ENCODE data around the gene C4BPA.

Gene C4BPA

DNA sequence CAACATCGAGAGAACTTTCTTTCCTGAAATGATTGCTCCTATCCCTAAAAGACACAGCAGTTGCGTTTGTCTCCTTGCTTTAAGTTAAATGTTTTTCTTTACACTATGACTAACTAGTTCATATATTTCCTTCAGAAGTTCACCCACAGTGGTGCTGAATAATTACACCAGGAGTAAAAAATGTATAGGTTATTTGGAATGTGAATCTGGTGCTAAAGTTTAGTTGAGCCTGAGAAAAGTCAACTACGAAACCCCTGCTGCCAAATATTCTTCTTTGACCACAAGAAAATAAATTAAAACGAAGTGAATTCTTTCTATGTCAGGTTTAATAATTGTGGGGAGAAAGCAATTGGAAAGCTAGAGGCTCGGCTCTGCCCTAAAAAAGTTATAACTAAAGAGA, 52.8 kb downstream of the C4BPA start:
- no peaks in the 10 kb centered on the region for H3K36me3 Mint-ChIP-seq (ENCODE audit: low read depth)
- no peak overlapping the region for H3K4me3 Mint-ChIP-seq
- H3K4me1 Mint-ChIP-seq (ENCODE audit: low read depth), result no peaks in the 10 kb centered on the region
- no peak overlapping the region for H3K27ac Mint-ChIP-seq
- DNase-seq (ENCODE audit: low spot score), result no peak
- peaks cover under 1% of the 10 kb centered on the region for H3K9me3 Mint-ChIP-seq
- H3K27me3 Mint-ChIP-seq (ENCODE audit: low read depth), result peaks cover 4% of the 10 kb centered on the region

GRCh38 chr1:207164086-207164485, 60.1 kb downstream of the C4BPA start:
- Mint-ChIP-seq H3K36me3 (ENCODE audit: low read depth) (no peaks in the 10 kb centered on the region), H3K4me1 (ENCODE audit: low read depth) (no peaks in the 10 kb centered on the region), H3K9me3 (no peaks in the 10 kb centered on the region), H3K4me3 (no peak overlapping the region), H3K27ac (no peak overlapping the region), H3K27me3 (ENCODE audit: low read depth) (peaks cover 4% of the 10 kb centered on the region)
- no peak for DNase-seq (ENCODE audit: low spot score)

- no peak for DNase-seq (ENCODE audit: low spot score)
- no peaks in the 10 kb centered on the region for H3K36me3 Mint-ChIP-seq (ENCODE audit: low read depth)
- H3K27me3 Mint-ChIP-seq (ENCODE audit: low read depth), result no peaks in the 10 kb centered on the region
- H3K4me3 Mint-ChIP-seq, result no peak overlapping the region
- no peak overlapping the region for H3K27ac Mint-ChIP-seq
- no peaks in the 10 kb centered on the region for H3K9me3 Mint-ChIP-seq
- H3K4me1 Mint-ChIP-seq (ENCODE audit: low read depth), result peaks cover 2% of the 10 kb centered on the region
Observed at GRCh38 chr1:207172321-207172720, 68.3 kb downstream of the C4BPA start.

- Mint-ChIP-seq H3K27me3 (ENCODE audit: low read depth) (peaks cover 1% of the 10 kb centered on the region), H3K4me3 (no peak overlapping the region), H3K9me3 (no peaks in the 10 kb centered on the region), H3K36me3 (ENCODE audit: low read depth) (no peaks in the 10 kb centered on the region), H3K27ac (no peak overlapping the region), H3K4me1 (ENCODE audit: low read depth) (peaks cover 2% of the 10 kb centered on the region)
- DNase-seq (ENCODE audit: low spot score), result no peak
Observed at GRCh38 chr1:207172885-207173284, 68.9 kb downstream of the C4BPA start.

DNA sequence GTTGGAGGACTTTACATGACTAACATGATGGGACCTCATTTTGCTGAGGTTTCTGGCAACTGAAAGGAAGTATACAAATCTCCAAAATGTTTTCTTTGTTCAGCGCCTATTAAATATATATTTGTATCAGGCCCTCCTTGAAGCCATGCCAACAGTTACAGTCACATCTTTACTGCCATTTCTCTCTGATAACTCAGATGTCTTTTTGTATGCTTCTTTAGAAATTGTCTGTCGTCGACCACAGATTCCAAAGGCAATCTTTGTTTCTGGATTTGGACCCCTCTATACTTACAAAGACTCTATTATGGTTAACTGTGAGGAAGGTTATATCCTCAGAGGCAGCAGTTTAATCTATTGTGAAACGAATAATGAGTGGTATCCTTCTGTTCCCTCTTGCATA, 69.4 kb downstream of the C4BPA start:
- no peak overlapping the region for H3K4me3 Mint-ChIP-seq
- H3K36me3 Mint-ChIP-seq (ENCODE audit: low read depth), result no peaks in the 10 kb centered on the region
- no peak for DNase-seq (ENCODE audit: low spot score)
- H3K9me3 Mint-ChIP-seq, result no peaks in the 10 kb centered on the region
- H3K27ac Mint-ChIP-seq, result no peak overlapping the region
- H3K27me3 Mint-ChIP-seq (ENCODE audit: low read depth), result peaks cover 4% of the 10 kb centered on the region
- H3K4me1 Mint-ChIP-seq (ENCODE audit: low read depth), result peaks cover 2% of the 10 kb centered on the region

GRCh38 chr1:207174913-207175312, 70.9 kb downstream of the C4BPA start:
- Mint-ChIP-seq H3K4me1 (ENCODE audit: low read depth) (peaks cover 2% of the 10 kb centered on the region), H3K27me3 (ENCODE audit: low read depth) (peaks cover 6% of the 10 kb centered on the region), H3K9me3 (no peaks in the 10 kb centered on the region), H3K4me3 (no peak overlapping the region), H3K36me3 (ENCODE audit: low read depth) (no peaks in the 10 kb centered on the region), H3K27ac (no peak overlapping the region)
- no peak for DNase-seq (ENCODE audit: low spot score)

DNA sequence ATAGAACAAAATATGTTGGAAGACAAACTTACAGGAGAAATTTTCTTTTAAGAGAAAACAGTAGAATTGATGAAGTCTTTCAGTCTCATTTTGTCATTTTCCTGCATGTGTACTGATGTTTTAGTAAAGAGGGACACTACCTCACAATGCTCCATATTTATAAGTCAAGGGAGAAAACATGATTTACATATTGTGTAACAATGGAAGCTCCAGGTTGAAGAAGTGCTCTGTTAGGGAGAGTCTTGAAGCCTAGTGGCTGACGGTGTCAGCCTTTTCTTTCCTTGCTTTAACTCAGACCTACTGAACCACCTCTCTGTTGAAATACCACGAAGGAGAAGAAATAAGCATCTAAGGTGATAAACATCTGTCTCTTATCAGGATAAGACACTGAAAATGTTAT, 75.0 kb downstream of the C4BPA start:
- no peak overlapping the region for H3K4me3 Mint-ChIP-seq
- H3K27ac Mint-ChIP-seq, result no peak overlapping the region
- no peaks in the 10 kb centered on the region for H3K4me1 Mint-ChIP-seq (ENCODE audit: low read depth)
- peaks cover 13% of the 10 kb centered on the region for H3K27me3 Mint-ChIP-seq (ENCODE audit: low read depth)
- DNase-seq (ENCODE audit: low spot score), result no peak
- no peaks in the 10 kb centered on the region for H3K36me3 Mint-ChIP-seq (ENCODE audit: low read depth)
- no peaks in the 10 kb centered on the region for H3K9me3 Mint-ChIP-seq

GRCh38 chr1:207181847-207182246, 77.8 kb downstream of the C4BPA start:
- Mint-ChIP-seq H3K9me3 (no peaks in the 10 kb centered on the region), H3K27me3 (ENCODE audit: low read depth) (peaks cover 22% of the 10 kb centered on the region), H3K4me3 (no peak overlapping the region), H3K4me1 (ENCODE audit: low read depth) (no peaks in the 10 kb centered on the region), H3K36me3 (ENCODE audit: low read depth) (no peaks in the 10 kb centered on the region), H3K27ac (no peak overlapping the region)
- no peak for DNase-seq (ENCODE audit: low spot score)

DNA sequence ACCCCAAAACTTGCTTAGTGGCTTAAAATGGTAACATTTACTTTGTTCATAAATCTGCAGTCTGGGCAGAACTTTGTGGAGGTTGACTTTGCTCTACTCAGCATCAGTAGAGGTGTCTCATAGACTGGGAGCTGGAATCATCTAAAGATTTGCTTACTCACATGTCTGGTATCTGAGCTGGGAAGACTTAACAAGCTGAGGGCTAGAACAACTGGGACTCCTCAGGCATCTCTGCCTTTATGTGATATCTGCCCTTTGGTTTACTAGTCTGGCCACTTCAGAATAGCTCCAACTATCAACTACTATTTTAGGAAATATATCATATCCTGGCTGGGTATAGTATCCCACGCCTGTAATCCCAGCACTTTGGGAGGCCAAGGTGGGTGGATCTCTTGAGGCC, 82.5 kb downstream of the C4BPA start:
- peaks cover 7% of the 10 kb centered on the region for H3K4me1 Mint-ChIP-seq (ENCODE audit: low read depth)
- no peak for DNase-seq (ENCODE audit: low spot score)
- H3K4me3 Mint-ChIP-seq, result no peak overlapping the region
- peaks cover 16% of the 10 kb centered on the region for H3K27me3 Mint-ChIP-seq (ENCODE audit: low read depth)
- peaks cover 12% of the 10 kb centered on the region for H3K9me3 Mint-ChIP-seq
- H3K36me3 Mint-ChIP-seq (ENCODE audit: low read depth), result no peaks in the 10 kb centered on the region
- H3K27ac Mint-ChIP-seq, result no peak overlapping the region

DNA sequence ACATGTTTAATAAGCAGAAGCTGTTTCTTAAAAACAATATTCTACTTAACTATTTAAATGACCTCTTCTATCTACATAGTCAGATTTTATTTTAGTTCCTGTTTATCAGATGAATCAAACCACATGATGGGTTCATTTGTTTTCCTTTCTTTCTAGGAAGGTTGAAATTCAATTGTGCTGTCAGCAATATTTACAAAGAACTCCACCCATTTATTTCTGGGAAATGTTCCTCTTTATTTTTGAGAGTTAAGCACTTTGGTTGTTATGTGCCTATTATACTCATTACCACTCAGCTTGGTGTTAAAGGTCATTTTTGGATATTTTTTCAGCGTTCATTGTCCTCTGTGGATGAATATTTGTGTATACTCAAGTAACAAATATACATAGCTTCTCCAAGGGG, 84.9 kb downstream of the C4BPA start:
- Mint-ChIP-seq H3K4me3 (no peak overlapping the region), H3K27me3 (ENCODE audit: low read depth) (peaks cover 17% of the 10 kb centered on the region), H3K4me1 (ENCODE audit: low read depth) (peaks cover 7% of the 10 kb centered on the region), H3K36me3 (ENCODE audit: low read depth) (no peaks in the 10 kb centered on the region), H3K27ac (no peak overlapping the region), H3K9me3 (peaks cover 12% of the 10 kb centered on the region)
- no peak for DNase-seq (ENCODE audit: low spot score)

DNA sequence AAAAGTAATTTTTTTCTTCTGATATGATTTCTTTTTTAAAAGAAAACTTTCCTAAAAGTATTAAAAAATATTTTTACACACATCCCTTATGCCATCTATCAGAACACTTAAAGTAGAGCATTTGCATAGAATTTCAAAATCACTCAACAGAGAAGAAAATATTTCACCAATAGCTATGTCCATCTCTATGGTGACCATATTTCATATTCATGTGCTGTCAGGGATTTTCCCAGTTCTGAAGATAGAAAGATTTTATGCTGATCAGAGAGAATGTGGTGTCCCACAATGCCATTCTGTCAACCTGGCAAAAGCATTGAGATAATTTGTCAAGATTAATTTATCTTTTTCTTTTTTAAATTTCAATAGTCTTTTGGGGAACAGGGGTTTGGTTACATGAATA, 87.0 kb downstream of the C4BPA start:
- H3K36me3 Mint-ChIP-seq (ENCODE audit: low read depth), result no peaks in the 10 kb centered on the region
- no peak for DNase-seq (ENCODE audit: low spot score)
- peaks cover 8% of the 10 kb centered on the region for H3K27me3 Mint-ChIP-seq (ENCODE audit: low read depth)
- peaks cover 12% of the 10 kb centered on the region for H3K9me3 Mint-ChIP-seq
- peaks cover 7% of the 10 kb centered on the region for H3K4me1 Mint-ChIP-seq (ENCODE audit: low read depth)
- no peak overlapping the region for H3K4me3 Mint-ChIP-seq
- H3K27ac Mint-ChIP-seq, result no peak overlapping the region

DNA sequence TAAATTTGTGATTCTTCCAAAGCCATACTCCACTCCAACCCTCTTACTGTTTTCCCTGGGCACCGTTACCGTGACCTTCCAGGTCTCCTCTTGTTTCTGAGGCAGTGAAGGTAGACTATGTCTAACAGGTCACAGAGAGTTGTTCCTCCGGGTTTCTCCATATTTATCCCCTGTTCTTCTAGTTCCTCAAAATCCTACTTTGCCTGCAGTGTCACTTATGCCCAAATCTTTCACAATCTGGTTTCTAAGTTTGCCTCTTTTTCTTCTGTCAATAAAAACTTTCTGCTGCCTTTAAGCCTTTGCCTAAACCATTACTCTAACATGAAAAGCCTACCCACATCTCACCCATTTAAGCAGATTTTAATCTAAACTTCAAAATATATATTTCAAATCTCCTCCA, 87.7 kb downstream of the C4BPA start:
- H3K27me3 Mint-ChIP-seq (ENCODE audit: low read depth), result peaks cover 8% of the 10 kb centered on the region
- DNase-seq (ENCODE audit: low spot score), result no peak
- H3K9me3 Mint-ChIP-seq, result peaks cover 12% of the 10 kb centered on the region
- no peak overlapping the region for H3K27ac Mint-ChIP-seq
- peaks cover 7% of the 10 kb centered on the region for H3K4me1 Mint-ChIP-seq (ENCODE audit: low read depth)
- H3K4me3 Mint-ChIP-seq, result no peak overlapping the region
- H3K36me3 Mint-ChIP-seq (ENCODE audit: low read depth), result no peaks in the 10 kb centered on the region

DNA sequence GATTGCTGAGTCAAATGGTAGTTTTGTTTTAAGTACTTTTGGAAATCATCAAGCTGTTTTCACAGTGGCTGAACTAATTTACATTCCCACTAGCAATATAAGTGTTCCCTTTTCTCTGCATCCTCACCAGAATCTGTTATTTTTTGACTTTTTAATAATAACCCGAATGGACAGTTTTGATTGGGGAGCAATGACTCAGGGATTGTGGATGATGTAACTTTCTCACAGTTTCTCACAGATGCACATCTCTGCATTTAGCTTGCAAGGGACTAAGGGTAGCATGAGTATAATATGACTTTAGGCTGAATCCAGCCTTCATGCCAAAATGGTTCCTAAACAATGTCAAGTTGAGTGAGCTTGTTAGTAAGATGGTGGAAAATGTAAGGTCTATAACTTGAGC, 90.2 kb downstream of the C4BPA start:
- Mint-ChIP-seq H3K36me3 (ENCODE audit: low read depth) (no peaks in the 10 kb centered on the region), H3K9me3 (no peaks in the 10 kb centered on the region), H3K27me3 (ENCODE audit: low read depth) (peaks cover 19% of the 10 kb centered on the region), H3K4me3 (no peak overlapping the region), H3K4me1 (ENCODE audit: low read depth) (peaks cover 4% of the 10 kb centered on the region), H3K27ac (no peak overlapping the region)
- no peak for DNase-seq (ENCODE audit: low spot score)

Data from T-helper 2 cell treated with Interferon-gamma antibody and Interleukin-4, amounts not matched to agents 5 μg/mL and 100 μg/mL, for 36 hours (primary cell).